Thyroid gland (tissue), 4 donors: ENCODE measurements around the gene SLC37A1.

Source experiments
- CTCF ChIP-seq, 6 experiments: fragments of 200-600 bp in 3 of 6; fragments of 450-650 bp in 3 of 6; sonication (generic) in 3 of 6; IDR thresholded peaks; one replicate each; pipeline ENCODE4 v1.5.1; 2016 to 2019; ENCODE audit warnings: antibody characterized with exemption in 6 of 6, mild to moderate bottlenecking in 2 of 6, inconsistent platforms in 1 of 6, moderate library complexity in 1 of 6
- POLR2A ChIP-seq, 2 donors: fragments of 450-650 bp; IDR thresholded peaks; one replicate each; pipeline ENCODE4 v1.6.1; 2017; ENCODE audit warnings: antibody characterized with exemption in 2 of 2, mild to moderate bottlenecking in 2 of 2, moderate library complexity in 1 of 2

- TF ChIP-seq CTCF (IDR thresholded peaks at IDR 0.05) (no peak), POLR2A (IDR thresholded peaks at IDR 0.05) (no peak)
Measured at GRCh38 chr21:42478504-42478903, 35.1 kb upstream of the SLC37A1 start.
